Left ventricle myocardium superior (tissue), 1 donor: Measurements from ENCODE around the gene KLK15. TPM values are rescaled to one million over a fixed set of nuclear protein-coding genes. Genes with fewer than 3 reads are reported as not detected.

ENCODE experiments used
- ATAC-seq: fragments of 200-7000 bp; cut with Tn5 transposase; one replicate; pipeline ENCODE4 v1.9.1; 2020; ENCODE audit warnings: mild to moderate bottlenecking, moderate library complexity
- DNase-seq: peaks from one replicate; pipeline ENCODE4 v3.0.0-alpha.2; 2020
- intact Hi-C: fragments of 100-400 bp; cut with micrococcal nuclease; formaldehyde crosslinking; loops from one replicate; pipeline ENCODE4 v1.11.0; 2022
- long read RNA-seq: library from polyadenylated mRNA; unstranded; transcript quantifications from one replicate; pipeline ENCODE4 v2.0.0, GENCODE V29; 2021
- total RNA-seq: library from RNA; stranded (reverse); fragmentation: NEBNext Ultra II Directional; extraction: Animal tissue kit (Norgen Biotek cat#: 25700); gene quantifications from one replicate; pipeline ENCODE4 v1.2.1, GENCODE V29; 2021
- donor health status: DM: no; HTN: yes; CAD: no; lungs with severe emphysema.

KLK15 gene
- not detected for total RNA-seq
- long read RNA-seq, result 0 reads

- intact Hi-C loops, result no loop called here
- ATAC-seq (no peak), DNase-seq (no peak)
Measured at GRCh38 chr19:50833117-50833801, at the start of gene KLK15. Gene KLK15 (minus strand): TSS chr19:50833574. CDS start chr19:50831492, 2,082 bp downstream.

- ATAC-seq (no peak), DNase-seq (no peak)
- intact Hi-C loops, result no loop called here
Measured at GRCh38 chr19:50882188-50882587, 48.8 kb upstream of the KLK15 start.

GRCh38 chr19:50880241-50880640 lies 46.9 kb upstream of the KLK15 start:
- intact Hi-C loops, result no loop called here
- DNase-seq (no peak), ATAC-seq (no peak)

GRCh38 chr19:50878851-50879250 lies 45.5 kb upstream of the KLK15 start:
- intact Hi-C loops, result no loop called here
- DNase-seq (no peak), ATAC-seq (no peak)

- ATAC-seq, result no peak
- no peak for DNase-seq
- intact Hi-C loops, result no loop called here
Measured at GRCh38 chr19:50877338-50877737, 44.0 kb upstream of the KLK15 start.

- intact Hi-C loops, result no loop called here
- DNase-seq, result no peak
- ATAC-seq, result no peak
Measured at GRCh38 chr19:50876456-50876855, 43.1 kb upstream of the KLK15 start.

- ATAC-seq (no peak), DNase-seq (no peak)
- intact Hi-C loops, result no loop called here
Measured at GRCh38 chr19:50875795-50876422, 42.5 kb upstream of the KLK15 start.

- ATAC-seq (no peak), DNase-seq (no peak)
- intact Hi-C loops, result no loop called here
Measured at GRCh38 chr19:50874211-50874610, 40.8 kb upstream of the KLK15 start.

- ATAC-seq (no peak), DNase-seq (no peak)
- intact Hi-C loops, result no loop called here
Measured at GRCh38 chr19:50873056-50873455, 39.7 kb upstream of the KLK15 start, which contains the start of gene KLK2. Gene KLK2 (plus strand): TSS chr19:50873439. CDS start chr19:50873474, 35 bp downstream.

- DNase-seq (no peak), ATAC-seq (no peak)
- intact Hi-C loops, result no loop called here
Measured at GRCh38 chr19:50870417-50871089, 37.2 kb upstream of the KLK15 start.

- ATAC-seq (no peak), DNase-seq (no peak)
- intact Hi-C loops, result no loop called here
Measured at GRCh38 chr19:50869479-50869878, 36.1 kb upstream of the KLK15 start.

GRCh38 chr19:50861496-50862286 lies 28.3 kb upstream of the KLK15 start:
- intact Hi-C loops, result no loop called here
- DNase-seq (no peak), ATAC-seq (no peak)

GRCh38 chr19:50861010-50861409 lies 27.6 kb upstream of the KLK15 start:
- DNase-seq (no peak), ATAC-seq (no peak)
- intact Hi-C loops, result no loop called here

GRCh38 chr19:50859849-50860248 lies 26.5 kb upstream of the KLK15 start:
- DNase-seq, result no peak
- ATAC-seq, result no peak
- intact Hi-C loops, result no loop called here

GRCh38 chr19:50858886-50859285 lies 25.5 kb upstream of the KLK15 start:
- DNase-seq (no peak), ATAC-seq (no peak)
- intact Hi-C loops, result no loop called here

GRCh38 chr19:50857366-50857765 lies 24.0 kb upstream of the KLK15 start:
- no peak for DNase-seq
- ATAC-seq, result no peak

GRCh38 chr19:50854636-50855410 lies 21.4 kb upstream of the KLK15 start, which contains the start of gene KLK3:
Gene KLK3 (plus strand): TSS chr19:50854915. CDS start chr19:50854956, 41 bp downstream.
- intact Hi-C loops, result no loop called here
- no peak for ATAC-seq
- DNase-seq, result no peak

More at GRCh38 chr19:50857366-50857765, 24.0 kb upstream of the KLK15 start:
- intact Hi-C loops, result no loop called here

- intact Hi-C loops, result no loop called here
- ATAC-seq, result no peak
- no peak for DNase-seq
Measured at GRCh38 chr19:50851620-50852019, 18.2 kb upstream of the KLK15 start.

GRCh38 chr19:50850738-50851137 lies 17.4 kb upstream of the KLK15 start:
- intact Hi-C loops, result no loop called here
- DNase-seq, result no peak
- ATAC-seq, result no peak
